Astrocyte (in vitro differentiated cells and primary cell): ENCODE results near the gene DAZAP1. TPM values are rescaled to one million over a fixed set of nuclear protein-coding genes. Genes with fewer than 3 reads are reported as not detected.

Experiments
- DNase-seq: peaks from one replicate; pipeline ENCODE4 v3.0.0-alpha.2; 2010; ENCODE audit warnings: low read depth
- FAIRE-seq: peaks from 2 replicates; lab custom pipeline; 2011; peaks lifted over from hg19 to GRCh38; lab: Jason Lieb, UNC
- H2AFZ ChIP-seq: 2 replicates; pipeline ENCODE4 v1.6.0; 2012; ENCODE audit warnings: low read depth, low read length, inconsistent platforms
- H3K27ac ChIP-seq: 2 replicates; pipeline ENCODE4 v1.5.1; 2011; ENCODE audit warnings: low read depth, low read length, inconsistent platforms
- H3K27me3 ChIP-seq: 2 replicates; pipeline ENCODE4 v1.6.0; 2011; ENCODE audit warnings: low read length, inconsistent platforms; ENCODE audit not compliant: insufficient read depth
- H3K36me3 ChIP-seq: 2 replicates; pipeline ENCODE4 v1.5.1; 2011; ENCODE audit warnings: low read length, inconsistent platforms; ENCODE audit not compliant: insufficient read depth
- H3K4me1 ChIP-seq: 2 replicates; pipeline ENCODE4 v1.5.1; 2011; ENCODE audit warnings: low read length, inconsistent platforms; ENCODE audit not compliant: insufficient read depth
- H3K4me2 ChIP-seq: 2 replicates; pipeline ENCODE4 v1.6.0; 2012; ENCODE audit warnings: low read length, inconsistent platforms
- H3K4me3 ChIP-seq: 2 replicates; pipeline ENCODE4 v1.5.1; 2011; ENCODE audit warnings: low read depth, mild to moderate bottlenecking, low read length, inconsistent platforms; ENCODE audit not compliant: insufficient read depth
- H3K79me2 ChIP-seq: 2 replicates; pipeline ENCODE4 v1.6.0; 2012; ENCODE audit warnings: mild to moderate bottlenecking, low read length, inconsistent platforms; ENCODE audit not compliant: insufficient read depth
- H3K9ac ChIP-seq: 2 replicates; pipeline ENCODE4 v1.6.0; 2012; ENCODE audit warnings: mild to moderate bottlenecking, low read length, inconsistent platforms
- H3K9me3 ChIP-seq: 2 replicates; pipeline ENCODE4 v1.5.1; 2012; ENCODE audit warnings: low read depth, mild to moderate bottlenecking, low read length, inconsistent platforms; ENCODE audit not compliant: insufficient read depth
- H4K20me1 ChIP-seq: 2 replicates; pipeline ENCODE4 v1.6.0; 2012; ENCODE audit warnings: low read length, inconsistent platforms; ENCODE audit not compliant: insufficient read depth
- H3K27ac Mint-ChIP-seq: one replicate; pipeline ENCODE4 v1.8.0; 2021; ENCODE audit warnings: mild to moderate bottlenecking, mixed read lengths; ENCODE audit not compliant: unreplicated experiment
- H3K27me3 Mint-ChIP-seq: one replicate; pipeline ENCODE4 v1.8.0; 2021; ENCODE audit warnings: low read depth, mixed read lengths; ENCODE audit not compliant: unreplicated experiment
- H3K36me3 Mint-ChIP-seq: one replicate; pipeline ENCODE4 v1.8.0; 2021; ENCODE audit warnings: low read depth, mixed read lengths; ENCODE audit not compliant: unreplicated experiment
- H3K4me1 Mint-ChIP-seq: one replicate; pipeline ENCODE4 v1.8.0; 2021; ENCODE audit warnings: low read depth, mixed read lengths; ENCODE audit not compliant: unreplicated experiment
- H3K4me3 Mint-ChIP-seq: one replicate; pipeline ENCODE4 v1.8.0; 2021; ENCODE audit warnings: mild to moderate bottlenecking, moderate library complexity, mixed read lengths; ENCODE audit not compliant: unreplicated experiment
- H3K9me3 Mint-ChIP-seq: one replicate; pipeline ENCODE4 v1.8.0; 2021; ENCODE audit warnings: mild to moderate bottlenecking, mixed read lengths; ENCODE audit not compliant: unreplicated experiment
- CTCF ChIP-seq: IDR thresholded peaks from 2 replicates; pipeline ENCODE4 v1.5.1; 2011; ENCODE audit warnings: low read depth, mild to moderate bottlenecking, inconsistent platforms, low read length, moderate library complexity; ENCODE audit not compliant: insufficient read depth
- EZH2 ChIP-seq: IDR thresholded peaks from 2 replicates; pipeline ENCODE4 v1.6.1; 2012; ENCODE audit warnings: mild to moderate bottlenecking, low read length, inconsistent platforms; ENCODE audit not compliant: insufficient read depth
- total RNA-seq: library from RNA; stranded (reverse); gene quantifications from 2 replicates; pipeline ENCODE4 v1.2.1, GENCODE V29; 2021

The DAZAP1 gene
- total RNA-seq, 1 donor from 2014 or later, result 108 TPM

GRCh38 chr19:1376415-1376805 lies 31.0 kb upstream of the DAZAP1 start:
- Mint-ChIP-seq H3K27me3 (no peaks in the 10 kb centered on the region), H3K4me1 (peaks cover 1% of the 10 kb centered on the region), H3K36me3 (peaks cover 15% of the 10 kb centered on the region), H3K9me3 (no peaks in the 10 kb centered on the region), H3K27ac (no peak overlapping the region), H3K4me3 (no peak overlapping the region)
- no peak overlapping the region for H2AFZ ChIP-seq
- no peak overlapping the region for H3K4me3 ChIP-seq
- H3K79me2 ChIP-seq, result no peaks in the 10 kb centered on the region
- H3K9me3 ChIP-seq, result no peaks in the 10 kb centered on the region
- H3K4me2 ChIP-seq, result no peak overlapping the region
- no peaks in the 10 kb centered on the region for H3K27me3 ChIP-seq
- H3K9ac ChIP-seq, result no peak overlapping the region
- peaks cover 19% of the 10 kb centered on the region for H3K4me1 ChIP-seq
- DNase-seq (no peak), FAIRE-seq (no peak)
- peaks cover 3% of the 10 kb centered on the region for H3K36me3 ChIP-seq
- H4K20me1 ChIP-seq, result peaks cover 28% of the 10 kb centered on the region
- no peak overlapping the region for H3K27ac ChIP-seq
- TF ChIP-seq CTCF (no peak), EZH2 (no peak)

GRCh38 chr19:1377176-1377964 lies 30.0 kb upstream of the DAZAP1 start:
- no peaks in the 10 kb centered on the region for H3K27me3 Mint-ChIP-seq
- H3K79me2 ChIP-seq, result no peaks in the 10 kb centered on the region
- H3K27ac ChIP-seq, result no peak overlapping the region
- DNase-seq, result no peak
- H3K4me1 ChIP-seq, result peaks cover 19% of the 10 kb centered on the region
- H3K27ac Mint-ChIP-seq, result no peak overlapping the region
- peaks cover 3% of the 10 kb centered on the region for H3K4me1 Mint-ChIP-seq
- peaks cover 28% of the 10 kb centered on the region for H4K20me1 ChIP-seq
- H3K36me3 Mint-ChIP-seq, result peaks cover 15% of the 10 kb centered on the region
- no peak overlapping the region for H3K9ac ChIP-seq
- H3K4me2 ChIP-seq, result no peak overlapping the region
- no peak overlapping the region for H2AFZ ChIP-seq
- H3K36me3 ChIP-seq, result peaks cover 3% of the 10 kb centered on the region
- no peak overlapping the region for H3K4me3 ChIP-seq
- FAIRE-seq, result no peak
- H3K9me3 ChIP-seq, result no peaks in the 10 kb centered on the region
- H3K9me3 Mint-ChIP-seq, result no peaks in the 10 kb centered on the region
- H3K4me3 Mint-ChIP-seq, result no peak overlapping the region
- H3K27me3 ChIP-seq, result no peaks in the 10 kb centered on the region
- TF ChIP-seq CTCF, result no peak
- no peak for TF ChIP-seq EZH2
